ENCODE measurements around the gene KCNK15. TPM values are rescaled to one million over a fixed set of nuclear protein-coding genes. Genes with fewer than 3 reads are reported as not detected.

The KCNK15 gene
- total and polyA plus RNA-seq, 9 of the 15 experiments (the other 6 are each of a cell fraction or from before 2014, with no cell fraction given): 0.03 to 0.30 (median 0.17) TPM; not detected in 5

GRCh38 chr20:44750081-44750805 lies 4.6 kb downstream of the KCNK15 start (continued):
- TF ChIP-seq ZNF512 (tag; IDR thresholded peaks at IDR 0.05) (no peak), POLR3A (IDR thresholded peaks at IDR 0.05; ENCODE audit: borderline replicate concordance, extremely low read depth, insufficient read depth, insufficient read length) (no peak), RBM14 (IDR thresholded peaks at IDR 0.05; ENCODE audit: borderline replicate concordance, insufficient read depth, low read depth, low read length) (0 out of 2 replicates have a peak, but pooled peaks have one; percentile 46), ZNF431 (CRISPR knock-in tag; IDR thresholded peaks at IDR 0.05) (no peak), PHF20 (IDR thresholded peaks at IDR 0.05; ENCODE audit: partially characterized antibody) (no peak), THAP12 (CRISPR knock-in tag; IDR thresholded peaks at IDR 0.05) (no peak), SMC3 (conservative IDR thresholded peaks at IDR 0.05; ENCODE audit: insufficient read depth, low read depth, low read length) (no peak), TCFL5 (CRISPR knock-in tag; conservative IDR thresholded peaks at IDR 0.05) (no peak), SIRT6 (IDR thresholded peaks at IDR 0.05; ENCODE audit: low read depth, low read length) (no peak), TBL1XR1 (IDR thresholded peaks at IDR 0.05; ENCODE audit: low read length in 2 of 2) (no peak), ZNF696 (CRISPR knock-in tag; conservative IDR thresholded peaks at IDR 0.05) (no peak), DPF2 (IDR thresholded peaks at IDR 0.05) (no peak), EZH2 (IDR thresholded peaks at IDR 0.05; ENCODE audit: borderline replicate concordance, low read depth, low read length) (no peak), DNMT1 (IDR thresholded peaks at IDR 0.05) (no peak), BCLAF1 (IDR thresholded peaks at IDR 0.05; ENCODE audit: borderline replicate concordance in 1 of 2, control insufficient read depth in 1 of 2, low read depth in 2 of 2, low read length in 1 of 2) (no peak), ZNF3 (CRISPR knock-in tag; IDR thresholded peaks at IDR 0.05) (no peak), MTA1 (IDR thresholded peaks at IDR 0.05; ENCODE audit: borderline replicate concordance) (no peak), ETS1 (conservative IDR thresholded peaks at IDR 0.05; ENCODE audit: control insufficient read depth, low read depth, low read length) (no peak)
